Activated T-helper 1 cell treated with anti-CD3 and anti-CD28 coated beads, Interleukin-12 subunit alpha, Interleukin-12 subunit beta, Interleukin-2, Interleukin-4 antibody, amounts not matched to agents 30 ng/mL and 10 ng/mL and 1 ng/mL, durations not matched to agents 14 hours and 24 hours and 36 hours (primary cell): ENCODE measurements around the gene PLXNA3. TPM values are rescaled to one million over a fixed set of nuclear protein-coding genes. Genes with fewer than 3 reads are reported as not detected.

Experiments
- DNase-seq: peaks from one replicate; pipeline ENCODE4 v3.0.0; 2021; ENCODE audit warnings: low spot score
- H3K27ac Mint-ChIP-seq: one replicate; pipeline ENCODE4 v1.8.0; 2021; ENCODE audit warnings: mild to moderate bottlenecking, mixed read lengths
- H3K27me3 Mint-ChIP-seq: one replicate; pipeline ENCODE4 v1.8.0; 2022; ENCODE audit warnings: mild to moderate bottlenecking, moderate library complexity, mixed read lengths; ENCODE audit not compliant: insufficient read depth
- H3K36me3 Mint-ChIP-seq: one replicate; pipeline ENCODE4 v1.8.0; 2021; ENCODE audit warnings: low read depth, mixed read lengths
- H3K4me1 Mint-ChIP-seq: one replicate; pipeline ENCODE4 v1.8.0; 2021; ENCODE audit warnings: low read depth, mixed read lengths
- H3K4me3 Mint-ChIP-seq: one replicate; pipeline ENCODE4 v1.8.0; 2021; ENCODE audit warnings: mild to moderate bottlenecking, moderate library complexity, mixed read lengths
- H3K9me3 Mint-ChIP-seq: one replicate; pipeline ENCODE4 v1.8.0; 2021; ENCODE audit warnings: mixed read lengths
- intact Hi-C: fragments of 100-400 bp; cut with micrococcal nuclease; formaldehyde crosslinking; loops from one replicate; pipeline ENCODE4 v1.15.1; 2024
- total RNA-seq: library from RNA; stranded (reverse); gene quantifications from 2 replicates; pipeline ENCODE4 v1.2.3, GENCODE V29; 2022

Gene PLXNA3
- total RNA-seq, 1 donor from 2014 or later: 45.4 TPM

- intact Hi-C loops: no loop called here
- H3K27ac Mint-ChIP-seq: no peak overlapping the region
These were observed 9.5 kb downstream of the PLXNA3 start for GRCh38 chrX:154467556-154467955.

GRCh38 chrX:154468217-154468616 lies 10.1 kb downstream of the PLXNA3 start:
- Mint-ChIP-seq H3K4me3 (no peak overlapping the region), H3K4me1 (no peaks in the 10 kb centered on the region), H3K27ac (no peak overlapping the region)

More at GRCh38 chrX:154467556-154467955, 9.5 kb downstream of the PLXNA3 start:
- Mint-ChIP-seq H3K36me3 (no peaks in the 10 kb centered on the region), H3K27me3 (no peaks in the 10 kb centered on the region), H3K4me1 (no peaks in the 10 kb centered on the region), H3K9me3 (no peaks in the 10 kb centered on the region), H3K4me3 (no peak overlapping the region)
- DNase-seq: no peak

GRCh38 chrX:154469114-154469513 lies 11.0 kb downstream of the PLXNA3 start:
- Mint-ChIP-seq H3K4me3 (no peak overlapping the region), H3K36me3 (no peaks in the 10 kb centered on the region), H3K4me1 (no peaks in the 10 kb centered on the region), H3K27me3 (no peaks in the 10 kb centered on the region), H3K27ac (no peak overlapping the region), H3K9me3 (no peaks in the 10 kb centered on the region)
- DNase-seq: no peak
- intact Hi-C loops: no loop called here

More at GRCh38 chrX:154468217-154468616, 10.1 kb downstream of the PLXNA3 start:
- intact Hi-C loops: no loop called here
- no peak for DNase-seq
- no peaks in the 10 kb centered on the region for H3K9me3 Mint-ChIP-seq
- no peaks in the 10 kb centered on the region for H3K27me3 Mint-ChIP-seq
- no peaks in the 10 kb centered on the region for H3K36me3 Mint-ChIP-seq

GRCh38 chrX:154469880-154470279 lies 11.8 kb downstream of the PLXNA3 start:
- H3K4me1 Mint-ChIP-seq: no peaks in the 10 kb centered on the region
- no peak overlapping the region for H3K4me3 Mint-ChIP-seq
- H3K27ac Mint-ChIP-seq: no peak overlapping the region
- no peaks in the 10 kb centered on the region for H3K27me3 Mint-ChIP-seq
- no peaks in the 10 kb centered on the region for H3K36me3 Mint-ChIP-seq
- H3K9me3 Mint-ChIP-seq: no peaks in the 10 kb centered on the region
- intact Hi-C loops: no loop called here
- no peak for DNase-seq

- H3K9me3 Mint-ChIP-seq: no peaks in the 10 kb centered on the region
- H3K4me3 Mint-ChIP-seq: no peak overlapping the region
- H3K27ac Mint-ChIP-seq: no peak overlapping the region
- peaks cover 2% of the 10 kb centered on the region for H3K36me3 Mint-ChIP-seq
- no peaks in the 10 kb centered on the region for H3K27me3 Mint-ChIP-seq
- peaks cover 2% of the 10 kb centered on the region for H3K4me1 Mint-ChIP-seq
- DNase-seq: no peak
- intact Hi-C loops: no loop called here
These were observed 12.4 kb downstream of the PLXNA3 start for GRCh38 chrX:154470434-154470833.

- intact Hi-C loops: no loop called here
- no peaks in the 10 kb centered on the region for H3K9me3 Mint-ChIP-seq
- peaks cover 6% of the 10 kb centered on the region for H3K4me1 Mint-ChIP-seq
- no peaks in the 10 kb centered on the region for H3K27me3 Mint-ChIP-seq
- H3K27ac Mint-ChIP-seq: no peak overlapping the region
- DNase-seq: no peak
- H3K4me3 Mint-ChIP-seq: no peak overlapping the region
- H3K36me3 Mint-ChIP-seq: peaks cover 4% of the 10 kb centered on the region
These were observed 13.0 kb downstream of the PLXNA3 start for GRCh38 chrX:154470914-154471568.

- DNase-seq: no peak
- H3K27me3 Mint-ChIP-seq: no peaks in the 10 kb centered on the region
- intact Hi-C loops: no loop called here
- no peak overlapping the region for H3K27ac Mint-ChIP-seq
- H3K4me1 Mint-ChIP-seq: peaks cover 6% of the 10 kb centered on the region
- H3K4me3 Mint-ChIP-seq: no peak overlapping the region
- H3K36me3 Mint-ChIP-seq: peaks cover 4% of the 10 kb centered on the region
- H3K9me3 Mint-ChIP-seq: no peaks in the 10 kb centered on the region
These were observed 14.0 kb downstream of the PLXNA3 start for GRCh38 chrX:154471839-154472684.

GRCh38 chrX:154472685-154473632 lies 14.9 kb downstream of the PLXNA3 start:
- H3K36me3 Mint-ChIP-seq: peaks cover 4% of the 10 kb centered on the region
- DNase-seq: no peak
- H3K9me3 Mint-ChIP-seq: no peaks in the 10 kb centered on the region
- H3K27ac Mint-ChIP-seq: no peak overlapping the region
- intact Hi-C loops: no loop called here
- H3K4me3 Mint-ChIP-seq: no peak overlapping the region
- no peaks in the 10 kb centered on the region for H3K27me3 Mint-ChIP-seq
- peaks cover 12% of the 10 kb centered on the region for H3K4me1 Mint-ChIP-seq

- no peaks in the 10 kb centered on the region for H3K27me3 Mint-ChIP-seq
- H3K4me1 Mint-ChIP-seq: peaks cover 12% of the 10 kb centered on the region
- peaks cover 4% of the 10 kb centered on the region for H3K36me3 Mint-ChIP-seq
- DNase-seq: no peak
- H3K27ac Mint-ChIP-seq: no peak overlapping the region
- no peak overlapping the region for H3K4me3 Mint-ChIP-seq
- intact Hi-C loops: no loop called here
- H3K9me3 Mint-ChIP-seq: no peaks in the 10 kb centered on the region
These were observed 15.6 kb downstream of the PLXNA3 start for GRCh38 chrX:154473683-154474082.

- intact Hi-C loops: loop anchor here (5.0 kb wide), 2 partner anchors 65 to 550 kb away; partner anchors contain the start of genes ARHGAP4 and TAFAZZIN
- Mint-ChIP-seq H3K4me1 (peaks cover 18% of the 10 kb centered on the region), H3K27ac (no peak overlapping the region), H3K4me3 (no peak overlapping the region), H3K36me3 (peaks cover 4% of the 10 kb centered on the region), H3K27me3 (no peaks in the 10 kb centered on the region), H3K9me3 (no peaks in the 10 kb centered on the region)
- no peak for DNase-seq
These were observed 18.7 kb downstream of the PLXNA3 start for GRCh38 chrX:154476821-154477220.

GRCh38 chrX:154477891-154478477 lies 19.9 kb downstream of the PLXNA3 start:
- no peak for DNase-seq
- Mint-ChIP-seq H3K36me3 (peaks cover 4% of the 10 kb centered on the region), H3K9me3 (no peaks in the 10 kb centered on the region), H3K4me3 (peak overlapping the region; percentile 88), H3K27ac (peak overlapping the region; percentile 77), H3K27me3 (no peaks in the 10 kb centered on the region), H3K4me1 (peaks cover 18% of the 10 kb centered on the region)
- intact Hi-C loops: loop anchor here (1.0 to 5.0 kb wide), 6 partner anchors 34 to 551 kb away; partner anchors contain the start of genes ARHGAP4, FAM50A, G6PD and GDI1
